Measurements from ENCODE around the gene CYB5R4. TPM values are rescaled to one million over a fixed set of nuclear protein-coding genes. Genes with fewer than 3 reads are reported as not detected.

The CYB5R4 gene
- total RNA-seq, 1 donor from 2014 or later, result 35.4 TPM

DNA sequence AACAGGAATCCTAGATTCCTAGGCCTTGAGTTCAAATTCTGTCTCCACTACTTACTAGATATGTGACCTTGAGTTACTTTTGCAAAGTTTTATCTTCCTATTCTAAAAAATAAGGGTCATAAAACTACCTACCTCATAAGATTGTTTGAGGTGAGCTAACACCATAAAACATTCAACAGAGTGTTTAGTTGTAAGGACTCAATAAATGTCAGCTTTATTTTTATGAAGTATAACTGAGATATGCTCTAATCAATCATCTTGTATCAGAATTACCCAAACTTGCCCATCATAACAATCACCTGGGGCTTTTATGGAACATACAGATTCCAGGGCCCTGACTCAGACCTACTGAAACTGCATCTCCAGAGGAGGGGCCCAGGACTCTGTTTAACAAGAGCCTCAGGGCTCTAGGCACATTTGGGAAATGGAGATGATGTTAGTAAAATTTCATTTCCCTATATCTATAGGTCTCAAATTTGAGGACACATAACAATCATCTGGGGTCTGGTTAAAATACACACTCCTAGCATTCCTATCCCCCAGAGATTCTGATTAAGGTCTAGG lies 138.6 kb downstream of the CYB5R4 start:
- no peaks in the 10 kb centered on the region for H3K36me3 ChIP-seq
- no peak overlapping the region for H3K27ac ChIP-seq
- H3K4me3 ChIP-seq, result no peak overlapping the region
- no peaks in the 10 kb centered on the region for H3K4me1 ChIP-seq
- TF ChIP-seq, protein P1, sequence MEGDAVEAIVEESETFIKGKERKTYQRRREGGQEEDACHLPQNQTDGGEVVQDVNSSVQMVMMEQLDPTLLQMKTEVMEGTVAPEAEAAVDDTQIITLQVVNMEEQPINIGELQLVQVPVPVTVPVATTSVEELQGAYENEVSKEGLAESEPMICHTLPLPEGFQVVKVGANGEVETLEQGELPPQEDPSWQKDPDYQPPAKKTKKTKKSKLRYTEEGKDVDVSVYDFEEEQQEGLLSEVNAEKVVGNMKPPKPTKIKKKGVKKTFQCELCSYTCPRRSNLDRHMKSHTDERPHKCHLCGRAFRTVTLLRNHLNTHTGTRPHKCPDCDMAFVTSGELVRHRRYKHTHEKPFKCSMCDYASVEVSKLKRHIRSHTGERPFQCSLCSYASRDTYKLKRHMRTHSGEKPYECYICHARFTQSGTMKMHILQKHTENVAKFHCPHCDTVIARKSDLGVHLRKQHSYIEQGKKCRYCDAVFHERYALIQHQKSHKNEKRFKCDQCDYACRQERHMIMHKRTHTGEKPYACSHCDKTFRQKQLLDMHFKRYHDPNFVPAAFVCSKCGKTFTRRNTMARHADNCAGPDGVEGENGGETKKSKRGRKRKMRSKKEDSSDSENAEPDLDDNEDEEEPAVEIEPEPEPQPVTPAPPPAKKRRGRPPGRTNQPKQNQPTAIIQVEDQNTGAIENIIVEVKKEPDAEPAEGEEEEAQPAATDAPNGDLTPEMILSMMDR (IDR thresholded peaks at IDR 0.05), result no peak
- H3K9me3 ChIP-seq, result no peaks in the 10 kb centered on the region
- ATAC-seq, result no peak
- intact Hi-C loops (cut with DNase I), result no loop called here
- no peaks in the 10 kb centered on the region for H3K27me3 ChIP-seq (ENCODE audit: low read depth)
- DNase-seq, result no peak

- TF ChIP-seq, protein P1 (IDR thresholded peaks at IDR 0.05), result no peak
- no peak for DNase-seq
- H3K4me1 ChIP-seq, result no peaks in the 10 kb centered on the region
- H3K4me3 ChIP-seq, result no peak overlapping the region
- intact Hi-C loops (cut with DNase I), result no loop called here
- no peaks in the 10 kb centered on the region for H3K36me3 ChIP-seq
- no peak overlapping the region for H3K27ac ChIP-seq
- no peaks in the 10 kb centered on the region for H3K27me3 ChIP-seq (ENCODE audit: low read depth)
- ATAC-seq, result no peak
- H3K9me3 ChIP-seq, result no peaks in the 10 kb centered on the region
These were observed 141.6 kb downstream of the CYB5R4 start for GRCh38 chr6:84001119-84001518.

GRCh38 chr6:84002226-84002625 lies 142.7 kb downstream of the CYB5R4 start:
- ATAC-seq (no peak), DNase-seq (no peak)
- TF ChIP-seq, protein P1 (IDR thresholded peaks at IDR 0.05), result no peak
- no peaks in the 10 kb centered on the region for H3K27me3 ChIP-seq (ENCODE audit: low read depth)
- no peaks in the 10 kb centered on the region for H3K36me3 ChIP-seq
- no peak overlapping the region for H3K27ac ChIP-seq
- H3K9me3 ChIP-seq, result no peaks in the 10 kb centered on the region
- no peaks in the 10 kb centered on the region for H3K4me1 ChIP-seq
- H3K4me3 ChIP-seq, result no peak overlapping the region
- intact Hi-C loops (cut with DNase I), result no loop called here

DNA sequence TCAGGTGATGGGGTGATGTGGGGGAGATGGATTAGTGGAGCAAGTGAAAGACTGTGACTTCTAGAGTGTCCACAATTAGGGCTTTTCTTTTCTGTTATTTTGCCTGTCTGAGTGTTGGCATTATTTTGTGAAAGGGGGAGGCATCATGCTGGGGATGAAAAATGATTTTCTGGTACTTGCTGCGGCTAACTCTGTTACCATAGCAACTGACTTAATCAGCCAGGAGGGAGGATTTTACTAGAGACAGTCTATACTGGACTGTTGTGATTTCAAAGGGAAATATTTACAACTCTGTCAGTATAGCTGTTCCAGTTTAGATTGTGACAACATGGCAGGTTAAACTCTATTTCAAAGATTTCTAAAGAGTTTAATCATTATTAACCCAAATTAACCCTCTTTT lies 143.6 kb downstream of the CYB5R4 start:
- no peak for DNase-seq
- intact Hi-C loops (cut with DNase I), result no loop called here
- no peak for ATAC-seq
- Histone ChIP-seq H3K27me3 (ENCODE audit: low read depth) (no peaks in the 10 kb centered on the region), H3K36me3 (no peaks in the 10 kb centered on the region), H3K4me3 (no peak overlapping the region), H3K4me1 (no peaks in the 10 kb centered on the region), H3K27ac (no peak overlapping the region), H3K9me3 (no peaks in the 10 kb centered on the region)
- TF ChIP-seq, protein P1 (IDR thresholded peaks at IDR 0.05), result no peak

DNA sequence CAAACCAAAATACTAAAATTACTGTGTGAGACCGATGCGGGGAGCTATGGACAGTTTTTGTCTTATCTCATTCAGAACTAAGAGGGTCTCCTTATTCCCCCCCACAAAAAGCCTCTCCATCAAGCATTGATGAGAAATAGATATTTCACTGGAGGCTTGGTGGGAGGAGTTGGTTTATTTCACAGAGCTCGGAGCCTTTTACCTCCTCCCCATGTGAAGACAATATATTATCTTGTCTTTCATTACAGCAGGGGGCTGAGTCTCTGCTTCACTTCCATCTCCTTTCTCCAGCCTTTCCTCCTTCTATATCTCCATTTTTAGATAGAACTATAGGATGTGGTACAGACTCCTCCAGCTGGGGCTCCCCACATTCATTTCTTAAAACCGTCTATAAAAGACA lies 144.2 kb downstream of the CYB5R4 start:
- no peak for ATAC-seq
- no peaks in the 10 kb centered on the region for H3K27me3 ChIP-seq (ENCODE audit: low read depth)

More for the DNA sequence above, 144.2 kb downstream of the CYB5R4 start:
- TF ChIP-seq, protein P1 (IDR thresholded peaks at IDR 0.05), result no peak
- Histone ChIP-seq H3K36me3 (no peaks in the 10 kb centered on the region), H3K4me1 (no peaks in the 10 kb centered on the region), H3K4me3 (no peak overlapping the region), H3K27ac (no peak overlapping the region), H3K9me3 (no peaks in the 10 kb centered on the region)
- no peak for DNase-seq
- intact Hi-C loops (cut with DNase I), result no loop called here

Measured in lower lobe of right lung (tissue), 2 donors.